ENCODE data around the gene BAIAP3.

BAIAP3 gene

GRCh38 chr16:1308977-1309885 is 24.2 kb upstream of the BAIAP3 start, which contains the start of gene UBE2I:
Gene UBE2I (plus strand): TSS chr16:1309636. CDS start chr16:1314031, 4,395 bp downstream.
- Mint-ChIP-seq H3K4me1 (ENCODE audit: low read depth) (peaks cover 59% of the 10 kb centered on the region), H3K36me3 (ENCODE audit: low read depth) (peaks cover 43% of the 10 kb centered on the region), H3K27ac (peak within 1 kb of the TSS; percentile 99), H3K4me3 (peak within 1 kb of the TSS; percentile 96), H3K27me3 (peaks cover 3% of the 10 kb centered on the region), H3K9me3 (no peaks in the 10 kb centered on the region)
- intact Hi-C loops (cut with micrococcal nuclease): no loop called here

- intact Hi-C loops (cut with micrococcal nuclease): loop anchor here (5.0 to 10.0 kb wide), 2 partner anchors 42 to 95 kb away; partner anchors contain the start of genes GNPTG and TSR3
- Mint-ChIP-seq H3K4me1 (ENCODE audit: low read depth) (peaks cover 50% of the 10 kb centered on the region), H3K27ac (peak overlapping the region; percentile 86), H3K4me3 (peak overlapping the region; percentile 96), H3K27me3 (peaks cover 3% of the 10 kb centered on the region), H3K9me3 (no peaks in the 10 kb centered on the region), H3K36me3 (ENCODE audit: low read depth) (peaks cover 52% of the 10 kb centered on the region)
Observed at GRCh38 chr16:1309888-1310831, 23.3 kb upstream of the BAIAP3 start.

GRCh38 chr16:1310832-1311200 is 22.6 kb upstream of the BAIAP3 start:
- peaks cover 59% of the 10 kb centered on the region for H3K36me3 Mint-ChIP-seq (ENCODE audit: low read depth)
- peak overlapping the region; percentile 86 for H3K27ac Mint-ChIP-seq
- H3K4me3 Mint-ChIP-seq: peak overlapping the region; percentile 96
- intact Hi-C loops (cut with micrococcal nuclease): loop anchor here (5.0 to 10.0 kb wide), 2 partner anchors 41 to 94 kb away; partner anchors contain the start of genes GNPTG and TSR3
- H3K27me3 Mint-ChIP-seq: peaks cover 3% of the 10 kb centered on the region
- H3K4me1 Mint-ChIP-seq (ENCODE audit: low read depth): peaks cover 50% of the 10 kb centered on the region
- H3K9me3 Mint-ChIP-seq: no peaks in the 10 kb centered on the region

- H3K27me3 Mint-ChIP-seq: peaks cover 2% of the 10 kb centered on the region
- no peaks in the 10 kb centered on the region for H3K9me3 Mint-ChIP-seq
- peaks cover 46% of the 10 kb centered on the region for H3K4me1 Mint-ChIP-seq (ENCODE audit: low read depth)
- H3K27ac Mint-ChIP-seq: peak overlapping the region; percentile 86
- intact Hi-C loops (cut with micrococcal nuclease): loop anchor here (5.0 to 10.0 kb wide), 2 partner anchors 41 to 94 kb away; partner anchors contain the start of genes GNPTG and TSR3
- H3K36me3 Mint-ChIP-seq (ENCODE audit: low read depth): peaks cover 63% of the 10 kb centered on the region
- peak overlapping the region; percentile 96 for H3K4me3 Mint-ChIP-seq
Observed at GRCh38 chr16:1311212-1311737, 22.2 kb upstream of the BAIAP3 start.

GRCh38 chr16:1311738-1312466 is 21.5 kb upstream of the BAIAP3 start:
- H3K36me3 Mint-ChIP-seq (ENCODE audit: low read depth): peaks cover 70% of the 10 kb centered on the region
- intact Hi-C loops (cut with micrococcal nuclease): loop anchor here (5.0 to 10.0 kb wide), 2 partner anchors 40 to 93 kb away; partner anchors contain the start of genes GNPTG and TSR3
- no peaks in the 10 kb centered on the region for H3K9me3 Mint-ChIP-seq
- H3K27me3 Mint-ChIP-seq: no peaks in the 10 kb centered on the region
- H3K27ac Mint-ChIP-seq: peak overlapping the region; percentile 86
- H3K4me3 Mint-ChIP-seq: peak overlapping the region; percentile 96
- peaks cover 41% of the 10 kb centered on the region for H3K4me1 Mint-ChIP-seq (ENCODE audit: low read depth)

GRCh38 chr16:1312467-1312816 is 21.0 kb upstream of the BAIAP3 start:
- Mint-ChIP-seq H3K9me3 (no peaks in the 10 kb centered on the region), H3K27ac (no peak overlapping the region), H3K4me1 (ENCODE audit: low read depth) (peaks cover 41% of the 10 kb centered on the region), H3K36me3 (ENCODE audit: low read depth) (peaks cover 75% of the 10 kb centered on the region), H3K4me3 (no peak overlapping the region), H3K27me3 (no peaks in the 10 kb centered on the region)
- intact Hi-C loops (cut with micrococcal nuclease): loop anchor here (5.0 to 10.0 kb wide), 2 partner anchors 40 to 92 kb away; partner anchors contain the start of genes GNPTG and TSR3

GRCh38 chr16:1312903-1313302 is 20.5 kb upstream of the BAIAP3 start:
- no peaks in the 10 kb centered on the region for H3K27me3 Mint-ChIP-seq
- H3K4me1 Mint-ChIP-seq (ENCODE audit: low read depth): peaks cover 40% of the 10 kb centered on the region
- H3K4me3 Mint-ChIP-seq: no peak overlapping the region

GRCh38 chr16:1313721-1314369 is 19.6 kb upstream of the BAIAP3 start:
- Mint-ChIP-seq H3K4me3 (no peak overlapping the region), H3K36me3 (ENCODE audit: low read depth) (peaks cover 89% of the 10 kb centered on the region), H3K4me1 (ENCODE audit: low read depth) (peaks cover 34% of the 10 kb centered on the region), H3K27me3 (no peaks in the 10 kb centered on the region), H3K9me3 (no peaks in the 10 kb centered on the region), H3K27ac (no peak overlapping the region)
- intact Hi-C loops (cut with micrococcal nuclease): loop anchor here (5.0 to 10.0 kb wide), 2 partner anchors 38 to 91 kb away; partner anchors contain the start of genes GNPTG and TSR3

More at GRCh38 chr16:1312903-1313302, 20.5 kb upstream of the BAIAP3 start:
- Mint-ChIP-seq H3K36me3 (ENCODE audit: low read depth) (peaks cover 80% of the 10 kb centered on the region), H3K9me3 (no peaks in the 10 kb centered on the region), H3K27ac (no peak overlapping the region)
- intact Hi-C loops (cut with micrococcal nuclease): loop anchor here (5.0 to 10.0 kb wide), 2 partner anchors 39 to 92 kb away; partner anchors contain the start of genes GNPTG and TSR3

GRCh38 chr16:1314399-1315068 is 18.9 kb upstream of the BAIAP3 start:
- H3K36me3 Mint-ChIP-seq (ENCODE audit: low read depth): peaks cover 96% of the 10 kb centered on the region
- H3K9me3 Mint-ChIP-seq: no peaks in the 10 kb centered on the region
- no peaks in the 10 kb centered on the region for H3K27me3 Mint-ChIP-seq
- H3K4me3 Mint-ChIP-seq: no peak overlapping the region
- intact Hi-C loops (cut with micrococcal nuclease): loop anchor here (5.0 to 10.0 kb wide), 2 partner anchors 38 to 90 kb away; partner anchors contain the start of genes GNPTG and TSR3
- peaks cover 34% of the 10 kb centered on the region for H3K4me1 Mint-ChIP-seq (ENCODE audit: low read depth)
- no peak overlapping the region for H3K27ac Mint-ChIP-seq

- H3K4me1 Mint-ChIP-seq (ENCODE audit: low read depth): peaks cover 29% of the 10 kb centered on the region
- no peaks in the 10 kb centered on the region for H3K27me3 Mint-ChIP-seq
- no peaks in the 10 kb centered on the region for H3K9me3 Mint-ChIP-seq
- intact Hi-C loops (cut with micrococcal nuclease): loop anchor here (10.0 kb wide), 1 partner anchor 89 kb away; no protein-coding TSS in a partner anchor
- no peak overlapping the region for H3K4me3 Mint-ChIP-seq
- peaks cover 99% of the 10 kb centered on the region for H3K36me3 Mint-ChIP-seq (ENCODE audit: low read depth)
- no peak overlapping the region for H3K27ac Mint-ChIP-seq
Observed at GRCh38 chr16:1315081-1316032, 18.1 kb upstream of the BAIAP3 start.

- Mint-ChIP-seq H3K27me3 (no peaks in the 10 kb centered on the region), H3K27ac (no peak overlapping the region), H3K4me1 (ENCODE audit: low read depth) (peaks cover 22% of the 10 kb centered on the region), H3K9me3 (no peaks in the 10 kb centered on the region), H3K4me3 (no peak overlapping the region), H3K36me3 (ENCODE audit: low read depth) (peaks cover 99% of the 10 kb centered on the region)
- intact Hi-C loops (cut with micrococcal nuclease): loop anchor here (10.0 kb wide), 1 partner anchor 89 kb away; no protein-coding TSS in a partner anchor
Observed at GRCh38 chr16:1316033-1316405, 17.4 kb upstream of the BAIAP3 start.
